ENCODE results near the gene TERT.
"Not testable (repeated sequence)": the region's sequence is repeated elsewhere in the genome, so short reads cannot be mapped to it uniquely, and the experiment has no call there.

Gene TERT

GRCh38 chr5:1278656-1279442 lies 16.0 kb downstream of the TERT start:
- no peak for DNase-seq (ENCODE audit: low spot score)

- no peak for DNase-seq (ENCODE audit: low spot score)
Observed at GRCh38 chr5:1278216-1278615, 16.7 kb downstream of the TERT start.

GRCh38 chr5:1277781-1278180 lies 17.1 kb downstream of the TERT start:
- no peak for DNase-seq (ENCODE audit: low spot score)

- no peak for DNase-seq (ENCODE audit: low spot score)
Observed at GRCh38 chr5:1277331-1277730, 17.5 kb downstream of the TERT start.

GRCh38 chr5:1276930-1277329 lies 17.9 kb downstream of the TERT start:
- no peak for DNase-seq (ENCODE audit: low spot score)

GRCh38 chr5:1275397-1276391 lies 19.2 kb downstream of the TERT start:
- not testable (repeated sequence) for DNase-seq (ENCODE audit: low spot score)

- no peak for DNase-seq (ENCODE audit: low spot score)
Observed at GRCh38 chr5:1274471-1274870, 20.4 kb downstream of the TERT start.

- no peak for DNase-seq (ENCODE audit: low spot score)
Observed at GRCh38 chr5:1273745-1274144, 21.1 kb downstream of the TERT start.

GRCh38 chr5:1272201-1272600 lies 22.7 kb downstream of the TERT start:
- no peak for DNase-seq (ENCODE audit: low spot score)

GRCh38 chr5:1270933-1271914 lies 23.6 kb downstream of the TERT start:
- DNase-seq (ENCODE audit: low spot score): no peak

- DNase-seq (ENCODE audit: low spot score): no peak
Observed at GRCh38 chr5:1270426-1270825, 24.4 kb downstream of the TERT start.

- DNase-seq (ENCODE audit: low spot score): no peak
Observed at GRCh38 chr5:1268666-1269065, 26.2 kb downstream of the TERT start.

- DNase-seq (ENCODE audit: low spot score): no peak
Observed at GRCh38 chr5:1268056-1268455, 26.8 kb downstream of the TERT start.

- not testable (repeated sequence) for DNase-seq (ENCODE audit: low spot score)
Observed at GRCh38 chr5:1267464-1267863, 27.4 kb downstream of the TERT start.

GRCh38 chr5:1266791-1267190 lies 28.1 kb downstream of the TERT start:
- DNase-seq (ENCODE audit: low spot score): no peak

GRCh38 chr5:1265461-1266455 lies 29.1 kb downstream of the TERT start:
- no peak for DNase-seq (ENCODE audit: low spot score)

- DNase-seq (ENCODE audit: low spot score): no peak
Observed at GRCh38 chr5:1265026-1265425, 29.8 kb downstream of the TERT start.

GRCh38 chr5:1264211-1264610 lies 30.7 kb downstream of the TERT start:
- DNase-seq (ENCODE audit: low spot score): no peak

- no peak for DNase-seq (ENCODE audit: low spot score)
Observed at GRCh38 chr5:1262381-1262780, 32.5 kb downstream of the TERT start.

- DNase-seq (ENCODE audit: low spot score): no peak
Observed at GRCh38 chr5:1261643-1262042, 33.2 kb downstream of the TERT start.
